ACC112 (cell line): ENCODE measurements around the gene GPC6.
"Not testable (repeated sequence)": the region's sequence is repeated elsewhere in the genome, so short reads cannot be mapped to it uniquely, and the experiment has no call there.

ENCODE experiments used
- H2AFZ ChIP-seq: fragments of 200-600 bp; sonication (generic); one replicate; pipeline ENCODE4 v1.6.0; 2017; ENCODE audit warnings: antibody characterized with exemption, low read length; ENCODE audit not compliant: unreplicated experiment
- H3K27ac ChIP-seq: fragments of 200-600 bp; sonication (generic); 2 replicates; pipeline ENCODE4 v1.5.1; 2014; ENCODE audit warnings: low read depth, mild to moderate bottlenecking, antibody characterized with exemption, low read length, moderate library complexity
- H3K27me3 ChIP-seq: fragments of 200-600 bp; sonication (generic); 2 replicates; pipeline ENCODE4 v1.6.1; 2014; ENCODE audit warnings: mild to moderate bottlenecking, antibody characterized with exemption, low read length, moderate library complexity, mixed read lengths; ENCODE audit not compliant: insufficient read depth
- H3K36me3 ChIP-seq: fragments of 200-600 bp; sonication (generic); 2 replicates; pipeline ENCODE4 v1.6.1; 2016; ENCODE audit warnings: mild to moderate bottlenecking, antibody characterized with exemption, low read length, moderate library complexity, mixed read lengths; ENCODE audit not compliant: insufficient read depth
- H3K4me1 ChIP-seq: fragments of 200-600 bp; sonication (generic); one replicate; pipeline ENCODE4 v1.6.1; 2016; ENCODE audit warnings: low read length, mixed read lengths; ENCODE audit not compliant: insufficient read depth, unreplicated experiment, control insufficient read depth
- H3K4me3 ChIP-seq: fragments of 200-600 bp; sonication (generic); 2 replicates; pipeline ENCODE4 v1.5.1; 2014; ENCODE audit warnings: mild to moderate bottlenecking, low read depth, low read length
- H3K79me2 ChIP-seq: fragments of 200-600 bp; sonication (generic); one replicate; pipeline ENCODE4 v1.6.0; 2016; ENCODE audit warnings: low read length; ENCODE audit not compliant: control insufficient read depth, unreplicated experiment, insufficient read depth

GPC6 gene

GRCh38 chr13:94332359-94333096 lies 1105.9 kb downstream of the GPC6 start:
- Histone ChIP-seq H3K79me2 (no peaks in the 10 kb centered on the region), H3K27me3 (no peaks in the 10 kb centered on the region), H2AFZ (no peak overlapping the region), H3K4me3 (no peak overlapping the region), H3K36me3 (no peaks in the 10 kb centered on the region), H3K4me1 (peaks cover 26% of the 10 kb centered on the region), H3K27ac (no peak overlapping the region)

- Histone ChIP-seq H3K27ac (no peak overlapping the region), H2AFZ (no peak overlapping the region), H3K4me1 (peaks cover 26% of the 10 kb centered on the region), H3K4me3 (no peak overlapping the region), H3K27me3 (no peaks in the 10 kb centered on the region), H3K36me3 (no peaks in the 10 kb centered on the region), H3K79me2 (no peaks in the 10 kb centered on the region)
These were observed 1106.7 kb downstream of the GPC6 start for GRCh38 chr13:94333131-94333820.

- Histone ChIP-seq H3K36me3 (no peaks in the 10 kb centered on the region), H3K79me2 (no peaks in the 10 kb centered on the region), H3K27me3 (no peaks in the 10 kb centered on the region), H3K27ac (no peak overlapping the region), H3K4me1 (peaks cover 7% of the 10 kb centered on the region), H2AFZ (no peak overlapping the region), H3K4me3 (no peak overlapping the region)
These were observed 1109.3 kb downstream of the GPC6 start for GRCh38 chr13:94335761-94336526.

- Histone ChIP-seq H3K27me3 (no peaks in the 10 kb centered on the region), H3K4me1 (peaks cover 10% of the 10 kb centered on the region), H3K36me3 (no peaks in the 10 kb centered on the region), H3K79me2 (no peaks in the 10 kb centered on the region), H3K27ac (no peak overlapping the region), H2AFZ (no peak overlapping the region), H3K4me3 (no peak overlapping the region)
These were observed 1112.6 kb downstream of the GPC6 start for GRCh38 chr13:94339116-94339687.

GRCh38 chr13:94342436-94343242 lies 1116.0 kb downstream of the GPC6 start:
- Histone ChIP-seq H3K4me1 (peaks cover 15% of the 10 kb centered on the region), H2AFZ (no peak overlapping the region), H3K79me2 (no peaks in the 10 kb centered on the region), H3K27me3 (no peaks in the 10 kb centered on the region), H3K27ac (no peak overlapping the region), H3K4me3 (no peak overlapping the region), H3K36me3 (no peaks in the 10 kb centered on the region)

GRCh38 chr13:94343243-94343585 lies 1116.6 kb downstream of the GPC6 start:
- Histone ChIP-seq H3K27ac (no peak overlapping the region), H3K4me3 (no peak overlapping the region), H2AFZ (no peak overlapping the region), H3K36me3 (no peaks in the 10 kb centered on the region), H3K4me1 (peaks cover 15% of the 10 kb centered on the region), H3K79me2 (no peaks in the 10 kb centered on the region), H3K27me3 (no peaks in the 10 kb centered on the region)

- H3K79me2 ChIP-seq, H3K27me3 ChIP-seq, H3K4me3 ChIP-seq, H3K36me3 ChIP-seq, H2AFZ ChIP-seq, H3K27ac ChIP-seq: not testable (repeated sequence)
- H3K4me1 ChIP-seq: peaks cover 15% of the 10 kb centered on the region
These were observed 1117.1 kb downstream of the GPC6 start for GRCh38 chr13:94343687-94344086.

- no peaks in the 10 kb centered on the region for H3K27me3 ChIP-seq
- peak overlapping the region; percentile 18; the same call in 1 of the 2 replicates for H3K27ac ChIP-seq
- H2AFZ ChIP-seq: peak overlapping the region; percentile 27
- H3K79me2 ChIP-seq: no peaks in the 10 kb centered on the region
- H3K4me1 ChIP-seq: peaks cover 15% of the 10 kb centered on the region
- H3K36me3 ChIP-seq: no peaks in the 10 kb centered on the region
- peak overlapping the region; percentile 30; the same call in 1 of the 2 replicates for H3K4me3 ChIP-seq
These were observed 1117.7 kb downstream of the GPC6 start for GRCh38 chr13:94344126-94344818.

GRCh38 chr13:94345374-94346195 lies 1119.0 kb downstream of the GPC6 start:
- Histone ChIP-seq H3K27ac (no peak overlapping the region), H2AFZ (no peak overlapping the region), H3K27me3 (no peaks in the 10 kb centered on the region), H3K79me2 (no peaks in the 10 kb centered on the region), H3K4me3 (no peak overlapping the region), H3K36me3 (no peaks in the 10 kb centered on the region), H3K4me1 (peaks cover 15% of the 10 kb centered on the region)
